ENCODE results near the gene SAA1.

- TF ChIP-seq CTCF (IDR thresholded peaks at IDR 0.05; ENCODE audit: extremely low read depth in 1 of 2, insufficient read depth in 1 of 2, low read depth in 1 of 2, low read length in 2 of 2) (no peak), POLR2A (IDR thresholded peaks at IDR 0.05; ENCODE audit: low read depth, low read length) (no peak), EZH2 (IDR thresholded peaks at IDR 0.05; ENCODE audit: borderline replicate concordance, low read depth, low read length, severe bottlenecking) (no peak), MAX (IDR thresholded peaks at IDR 0.05; ENCODE audit: insufficient read depth, insufficient read length) (no peak), POLR2AphosphoS5 (IDR thresholded peaks at IDR 0.05; ENCODE audit: insufficient read depth, low read depth, low read length) (no peak)
Measured at GRCh38 chr11:18253233-18253632, 12.8 kb upstream of the SAA1 start.
